Hepatocyte (in vitro differentiated cells): ENCODE measurements around the gene DBP. TPM values are rescaled to one million over a fixed set of nuclear protein-coding genes. Genes with fewer than 3 reads are reported as not detected.
"Not testable (repeated sequence)": the region's sequence is repeated elsewhere in the genome, so short reads cannot be mapped to it uniquely, and the experiment has no call there.

ENCODE experiments used
- DNase-seq: peaks from one replicate; pipeline ENCODE4 v3.0.0-alpha.2; 2016; ENCODE audit warnings: low spot score
- H2AFZ ChIP-seq: fragments of 200-600 bp; sonication (generic); 2 replicates; pipeline ENCODE4 v1.6.0; 2016; ENCODE audit warnings: antibody characterized with exemption, mild to moderate bottlenecking
- H3K27ac ChIP-seq: fragments of 200-600 bp; sonication (generic); 2 replicates; pipeline ENCODE4 v1.5.1; 2016; ENCODE audit warnings: mild to moderate bottlenecking
- H3K27me3 ChIP-seq: fragments of 200-600 bp; sonication (generic); 2 replicates; pipeline ENCODE4 v1.6.1; 2016
- H3K36me3 ChIP-seq: fragments of 200-600 bp; sonication (generic); replicated peaks from 2 replicates; pipeline ENCODE4 v1.5.1; 2016; ENCODE audit warnings: low read depth; ENCODE audit not compliant: insufficient read depth
- H3K4me1 ChIP-seq: fragments of 200-600 bp; sonication (generic); 2 replicates; pipeline ENCODE4 v1.5.1; 2016; ENCODE audit warnings: mild to moderate bottlenecking, moderate library complexity; ENCODE audit not compliant: insufficient read depth
- H3K4me2 ChIP-seq: fragments of 200-600 bp; sonication (generic); 2 replicates; pipeline ENCODE4 v1.6.0; 2016
- H3K4me3 ChIP-seq: fragments of 200-600 bp; sonication (generic); 2 replicates; pipeline ENCODE4 v1.5.1; 2016; ENCODE audit warnings: mild to moderate bottlenecking
- H3K79me2 ChIP-seq: fragments of 200-600 bp; sonication (generic); 2 replicates; pipeline ENCODE4 v1.6.0; 2017; ENCODE audit warnings: mild to moderate bottlenecking
- H3K9me2 ChIP-seq: fragments of 200-600 bp; sonication (generic); replicated peaks from 2 replicates; pipeline ENCODE4 v1.6.0; 2017; ENCODE audit warnings: mild to moderate bottlenecking; ENCODE audit not compliant: insufficient read depth
- H3K9me3 ChIP-seq: fragments of 200-600 bp; sonication (generic); 2 replicates; pipeline ENCODE4 v1.5.1; 2016; ENCODE audit warnings: low read depth, mild to moderate bottlenecking
- H4K20me1 ChIP-seq: fragments of 200-600 bp; sonication (generic); 2 replicates; pipeline ENCODE4 v1.6.0; 2016; ENCODE audit warnings: mild to moderate bottlenecking; ENCODE audit not compliant: insufficient read depth, poor library complexity, severe bottlenecking
- CTCF ChIP-seq: fragments of 200-600 bp; sonication (generic); IDR thresholded peaks from 2 replicates; pipeline ENCODE4 v1.5.1; 2016; ENCODE audit warnings: antibody characterized with exemption, mild to moderate bottlenecking; ENCODE audit not compliant: poor library complexity
- EZH2 ChIP-seq: fragments of 200-600 bp; sonication (generic); IDR thresholded peaks from 2 replicates; pipeline ENCODE4 v1.6.1; 2016; ENCODE audit warnings: antibody characterized with exemption, mild to moderate bottlenecking, borderline replicate concordance
- EZH2phosphoT487 ChIP-seq: fragments of 200-600 bp; sonication (generic); IDR thresholded peaks from one replicate; pipeline ENCODE4 v1.6.1; 2018; ENCODE audit warnings: antibody characterized with exemption, mild to moderate bottlenecking, low read depth, moderate library complexity; ENCODE audit not compliant: unreplicated experiment, severe bottlenecking
- WGBS: methylation state at CpG from one replicate; pipeline ENCODE4 v1.1.6; 2016; ENCODE audit warnings: low lambda C conversion rate; ENCODE audit errors: missing lambda C conversion rate; 5-methylcytosine and 5-hydroxymethylcytosine counted together
- polyA plus RNA-seq: library from polyadenylated mRNA; unstranded; fragments of >200 nt; fragmentation: Nextera tagmentation; extraction: Ambion mirVana; gene quantifications from 2 replicates; pipeline ENCODE4 v1.2.1, GENCODE V29; 2016
- total RNA-seq: library from RNA; depleted of rRNA; stranded (reverse); fragments of >200 nt; gene quantifications from 2 replicates; pipeline ENCODE4 v1.2.3, GENCODE V29; 2014

DBP gene
- total and polyA plus RNA-seq, 2 experiments from 2014 or later = 5.4 to 11.8 TPM

GRCh38 chr19:48660852-48661710 is 23.9 kb upstream of the DBP start:
- H3K36me3 ChIP-seq = no peaks in the 10 kb centered on the region
- H3K9me3 ChIP-seq = no peaks in the 10 kb centered on the region
- TF ChIP-seq EZH2phosphoT487 = no peak
- TF ChIP-seq CTCF = no peak
- TF ChIP-seq EZH2 = no peak
- WGBS = 89% methylated on average over 35 of the region's 35 CpGs
- H4K20me1 ChIP-seq = no peaks in the 10 kb centered on the region
- no peaks in the 10 kb centered on the region for H3K27me3 ChIP-seq
- H3K4me1 ChIP-seq = no peaks in the 10 kb centered on the region
- H3K9me2 ChIP-seq = no peaks in the 10 kb centered on the region
- no peak overlapping the region for H3K4me2 ChIP-seq
- no peak overlapping the region for H3K4me3 ChIP-seq
- DNase-seq = peak; percentile 71
- no peak overlapping the region for H2AFZ ChIP-seq
- no peaks in the 10 kb centered on the region for H3K79me2 ChIP-seq
- no peak overlapping the region for H3K27ac ChIP-seq

GRCh38 chr19:48659768-48660167 is 22.6 kb upstream of the DBP start:
- H3K4me1 ChIP-seq = no peaks in the 10 kb centered on the region
- H3K9me3 ChIP-seq = no peaks in the 10 kb centered on the region
- no peaks in the 10 kb centered on the region for H4K20me1 ChIP-seq
- WGBS = 83% methylated on average over 5 of the region's 5 CpGs
- H3K27ac ChIP-seq = no peak overlapping the region
- no peak overlapping the region for H3K4me2 ChIP-seq
- no peaks in the 10 kb centered on the region for H3K79me2 ChIP-seq
- TF ChIP-seq EZH2phosphoT487 (no peak), EZH2 (no peak), CTCF (no peak)
- H3K4me3 ChIP-seq = no peak overlapping the region
- H3K36me3 ChIP-seq = no peaks in the 10 kb centered on the region
- H3K9me2 ChIP-seq = no peaks in the 10 kb centered on the region
- DNase-seq = peak; percentile 38
- no peak overlapping the region for H2AFZ ChIP-seq
- H3K27me3 ChIP-seq = no peaks in the 10 kb centered on the region

GRCh38 chr19:48658483-48658882 is 21.3 kb upstream of the DBP start:
- Histone ChIP-seq H3K27me3 (no peaks in the 10 kb centered on the region), H3K27ac (no peak overlapping the region), H3K36me3 (no peaks in the 10 kb centered on the region), H4K20me1 (no peaks in the 10 kb centered on the region), H3K4me3 (no peak overlapping the region), H3K4me1 (no peaks in the 10 kb centered on the region), H3K4me2 (no peak overlapping the region), H3K9me3 (no peaks in the 10 kb centered on the region), H3K9me2 (no peaks in the 10 kb centered on the region), H2AFZ (no peak overlapping the region), H3K79me2 (no peaks in the 10 kb centered on the region)
- no peak for DNase-seq
- TF ChIP-seq EZH2phosphoT487 = no peak
- TF ChIP-seq EZH2 = no peak
- TF ChIP-seq CTCF = no peak
- 94% methylated on average over 6 of the region's 6 CpGs for WGBS

- H3K4me3 ChIP-seq, DNase-seq, H2AFZ ChIP-seq, H3K9me3 ChIP-seq, H3K9me2 ChIP-seq, H3K27ac ChIP-seq, H3K4me2 ChIP-seq, H3K27me3 ChIP-seq, H4K20me1 ChIP-seq, H3K36me3 ChIP-seq, H3K79me2 ChIP-seq, H3K4me1 ChIP-seq: not testable (repeated sequence)
- 95% methylated on average over 5 of the region's 5 CpGs for WGBS
Observed at GRCh38 chr19:48657828-48658227, 20.6 kb upstream of the DBP start.
